GM19452 (cell line): ENCODE results near the gene LIMS2.

Experiments used
- ATAC-seq: cut with Tn5 transposase; IDR thresholded peaks from one replicate; pipeline ENCODE4 v1.9.1; 2021; ENCODE audit not compliant: unreplicated experiment

The LIMS2 gene

GRCh38 chr2:127701651-127702394 lies 26.5 kb upstream of the LIMS2 start:
- peak; percentile 49 for ATAC-seq

- peak; percentile 61 for ATAC-seq
Measured at GRCh38 chr2:127701193-127701650, 25.9 kb upstream of the LIMS2 start, which contains the start of gene SFT2D3. Gene SFT2D3, plus strand, starts transcription at chr2:127701497. Its CDS starts 32 bp downstream, at chr2:127701529.

- peak; percentile 65 for ATAC-seq
Measured at GRCh38 chr2:127700527-127701192, 25.3 kb upstream of the LIMS2 start.

- ATAC-seq = no peak
Measured at GRCh38 chr2:127698553-127699355, 23.4 kb upstream of the LIMS2 start.

GRCh38 chr2:127697482-127698180 lies 22.3 kb upstream of the LIMS2 start:
- ATAC-seq = no peak

- no peak for ATAC-seq
Measured at GRCh38 chr2:127695491-127696472, 20.5 kb upstream of the LIMS2 start.

- ATAC-seq = no peak
Measured at GRCh38 chr2:127694986-127695385, 19.7 kb upstream of the LIMS2 start.

- no peak for ATAC-seq
Measured at GRCh38 chr2:127690696-127691095, 15.4 kb upstream of the LIMS2 start.

- no peak for ATAC-seq
Measured at GRCh38 chr2:127688405-127688804, 13.1 kb upstream of the LIMS2 start.

GRCh38 chr2:127685410-127686080 lies 10.2 kb upstream of the LIMS2 start:
- no peak for ATAC-seq

GRCh38 chr2:127683757-127684156 lies 8.4 kb upstream of the LIMS2 start:
- ATAC-seq = no peak

GRCh38 chr2:127683056-127683455 lies 7.7 kb upstream of the LIMS2 start:
- ATAC-seq = no peak

- no peak for ATAC-seq
Measured at GRCh38 chr2:127681976-127682857, 6.9 kb upstream of the LIMS2 start.

GRCh38 chr2:127681288-127681804 lies 6.0 kb upstream of the LIMS2 start:
- no peak for ATAC-seq

GRCh38 chr2:127680706-127681287 lies 5.5 kb upstream of the LIMS2 start:
- ATAC-seq = no peak

GRCh38 chr2:127679680-127680361 lies 4.5 kb upstream of the LIMS2 start:
- ATAC-seq = no peak

- ATAC-seq = no peak
Measured at GRCh38 chr2:127678991-127679390, 3.7 kb upstream of the LIMS2 start.
